ENCODE measurements around the gene SCYL1. TPM values are rescaled to one million over a fixed set of nuclear protein-coding genes. Genes with fewer than 3 reads are reported as not detected.

Gene SCYL1
- total RNA-seq, 2 experiments from 2014 or later = 56.9 to 58.5 TPM

- peak overlapping the region; percentile 44 for H3K4me3 Mint-ChIP-seq
- H3K27ac Mint-ChIP-seq = peak overlapping the region; percentile 54
- H3K9me3 Mint-ChIP-seq = no peaks in the 10 kb centered on the region
- H3K27me3 Mint-ChIP-seq = no peaks in the 10 kb centered on the region
- H3K4me1 Mint-ChIP-seq = peaks cover 63% of the 10 kb centered on the region
- peak; percentile 85 for DNase-seq
- peaks cover 18% of the 10 kb centered on the region for H3K36me3 Mint-ChIP-seq (ENCODE audit: low read depth)
- ChIA-PET CTCF (interaction anchor here (1.5 to 4.3 kb wide), 5 partner anchors 12 to 40 kb away, joined by 3 to 41 read pairs (median 14); partner anchors contain the start of genes FAM89B and ZNRD2), POLR2A (interaction anchor here (0.7 to 3.6 kb wide), 11 partner anchors 9 to 133 kb away, joined by 3 to 19 read pairs (median 5); partner anchors contain the start of genes FAM89B, MALAT1 and SCYL1)
Observed at GRCh38 chr11:65553301-65554001, 28.6 kb downstream of the SCYL1 start.

GRCh38 chr11:65554057-65554818 lies 29.4 kb downstream of the SCYL1 start:
- POLR2A ChIA-PET = interaction anchor here (1.1 to 3.6 kb wide), 6 partner anchors 7 to 134 kb away, joined by 3 to 19 read pairs (median 4); partner anchors contain the start of genes FAM89B and MAP3K11
- no peaks in the 10 kb centered on the region for H3K9me3 Mint-ChIP-seq
- H3K27me3 Mint-ChIP-seq = no peaks in the 10 kb centered on the region
- DNase-seq = no peak
- peaks cover 63% of the 10 kb centered on the region for H3K4me1 Mint-ChIP-seq
- H3K27ac Mint-ChIP-seq = peak overlapping the region; percentile 58
- peak overlapping the region; percentile 45 for H3K4me3 Mint-ChIP-seq
- H3K36me3 Mint-ChIP-seq (ENCODE audit: low read depth) = peaks cover 18% of the 10 kb centered on the region
- CTCF ChIA-PET = interaction anchor here (2.5 to 4.3 kb wide), 3 partner anchors 11 to 17 kb away, joined by 14 to 41 read pairs (median 25); partner anchors contain the start of genes FAM89B and ZNRD2

GRCh38 chr11:65554842-65555430 lies 30.1 kb downstream of the SCYL1 start:
- Mint-ChIP-seq H3K27ac (peak overlapping the region; percentile 58), H3K36me3 (ENCODE audit: low read depth) (peaks cover 15% of the 10 kb centered on the region)
- no peak for DNase-seq

GRCh38 chr11:65555693-65556231 lies 30.9 kb downstream of the SCYL1 start:
- Mint-ChIP-seq H3K4me3 (peak overlapping the region; percentile 74), H3K36me3 (ENCODE audit: low read depth) (peaks cover 12% of the 10 kb centered on the region), H3K4me1 (peaks cover 74% of the 10 kb centered on the region), H3K9me3 (no peaks in the 10 kb centered on the region), H3K27ac (peak overlapping the region; percentile 73), H3K27me3 (no peaks in the 10 kb centered on the region)
- no peak for DNase-seq
- CTCF ChIA-PET = interaction anchor here (1.0 kb wide), 1 partner anchor 32 kb away, joined by 4 read pairs; no protein-coding TSS in a partner anchor
- POLR2A ChIA-PET = interaction anchor here (0.7 to 1.9 kb wide), 7 partner anchors 9 to 59 kb away, joined by 3 to 12 read pairs (median 4); partner anchors contain the start of genes MAP3K11 and ZNRD2

More at GRCh38 chr11:65554842-65555430, 30.1 kb downstream of the SCYL1 start:
- no peaks in the 10 kb centered on the region for H3K9me3 Mint-ChIP-seq
- H3K4me3 Mint-ChIP-seq = no peak overlapping the region
- H3K4me1 Mint-ChIP-seq = peaks cover 66% of the 10 kb centered on the region
- no peaks in the 10 kb centered on the region for H3K27me3 Mint-ChIP-seq
- ChIA-PET CTCF (interaction anchor here (1.0 kb wide), 1 partner anchor 33 kb away, joined by 4 read pairs; no protein-coding TSS in a partner anchor), POLR2A (interaction anchor here (0.7 to 1.4 kb wide), 4 partner anchors 8 to 59 kb away, joined by 3 to 4 read pairs (median 3); partner anchors contain the start of genes MAP3K11 and ZNRD2)

- CTCF ChIA-PET = interaction anchor here (1.0 to 1.4 kb wide), 2 partner anchors 9 to 16 kb away, joined by 3 read pairs; no protein-coding TSS in a partner anchor
Observed at GRCh38 chr11:65556470-65557279, 31.8 kb downstream of the SCYL1 start.

GRCh38 chr11:65557280-65558001 lies 32.6 kb downstream of the SCYL1 start:
- Mint-ChIP-seq H3K27ac (peak overlapping the region; percentile 74), H3K36me3 (ENCODE audit: low read depth) (no peaks in the 10 kb centered on the region), H3K27me3 (no peaks in the 10 kb centered on the region), H3K4me3 (peak overlapping the region; percentile 74), H3K4me1 (peaks cover 62% of the 10 kb centered on the region), H3K9me3 (no peaks in the 10 kb centered on the region)
- POLR2A ChIA-PET = interaction anchor here (0.7 to 1.9 kb wide), 9 partner anchors 8 to 138 kb away, joined by 3 to 12 read pairs (median 6); partner anchors contain the start of genes FAM89B and ZNRD2
- CTCF ChIA-PET = interaction anchor here (1.0 to 1.4 kb wide), 2 partner anchors 8 to 16 kb away, joined by 3 read pairs; no protein-coding TSS in a partner anchor
- DNase-seq = no peak

More at GRCh38 chr11:65556470-65557279, 31.8 kb downstream of the SCYL1 start:
- peak overlapping the region; percentile 74 for H3K27ac Mint-ChIP-seq
- H3K9me3 Mint-ChIP-seq = no peaks in the 10 kb centered on the region
- peaks cover 67% of the 10 kb centered on the region for H3K4me1 Mint-ChIP-seq
- DNase-seq = no peak
- POLR2A ChIA-PET = interaction anchor here (0.7 to 1.9 kb wide), 9 partner anchors 9 to 137 kb away, joined by 3 to 12 read pairs (median 6); partner anchors contain the start of genes FAM89B and ZNRD2
- H3K36me3 Mint-ChIP-seq (ENCODE audit: low read depth) = peaks cover 6% of the 10 kb centered on the region
- H3K4me3 Mint-ChIP-seq = peak overlapping the region; percentile 74
- H3K27me3 Mint-ChIP-seq = no peaks in the 10 kb centered on the region

- no peak for DNase-seq
- Mint-ChIP-seq H3K9me3 (no peaks in the 10 kb centered on the region), H3K4me3 (peak within 1 kb of the TSS; percentile 74), H3K4me1 (peaks cover 56% of the 10 kb centered on the region), H3K36me3 (ENCODE audit: low read depth) (no peaks in the 10 kb centered on the region), H3K27me3 (no peaks in the 10 kb centered on the region), H3K27ac (peak within 1 kb of the TSS; percentile 74)
- CTCF ChIA-PET = interaction anchor here (0.7 to 1.2 kb wide), 3 partner anchors 14 to 46 kb away, joined by 3 read pairs; partner anchors contain the start of gene FAM89B
- POLR2A ChIA-PET = interaction anchor here (0.9 to 4.1 kb wide), 8 partner anchors 12 to 60 kb away, joined by 3 to 31 read pairs (median 3); partner anchors contain the start of genes EHBP1L1, FAM89B, PCNX3 and ZNRD2
Observed at GRCh38 chr11:65558002-65558929, 33.4 kb downstream of the SCYL1 start, which contains the start of gene LTBP3. TSS of gene LTBP3 (minus strand) at chr11:65558359. CDS start at chr11:65557959, 400 bp downstream.

GRCh38 chr11:65558930-65559509 lies 34.1 kb downstream of the SCYL1 start:
- CTCF ChIA-PET = interaction anchor here (0.7 to 1.2 kb wide), 4 partner anchors 8 to 47 kb away, joined by 3 read pairs; partner anchors contain the start of gene FAM89B
- Mint-ChIP-seq H3K27me3 (no peaks in the 10 kb centered on the region), H3K27ac (peak overlapping the region; percentile 58), H3K4me1 (peaks cover 55% of the 10 kb centered on the region), H3K36me3 (ENCODE audit: low read depth) (no peaks in the 10 kb centered on the region), H3K9me3 (no peaks in the 10 kb centered on the region), H3K4me3 (peak overlapping the region; percentile 61)
- POLR2A ChIA-PET = interaction anchor here (0.8 to 4.1 kb wide), 8 partner anchors 13 to 61 kb away, joined by 3 to 31 read pairs (median 4); partner anchors contain the start of genes EHBP1L1, FAM89B, PCNX3 and ZNRD2
- no peak for DNase-seq

GRCh38 chr11:65559535-65559934 lies 34.7 kb downstream of the SCYL1 start:
- Mint-ChIP-seq H3K9me3 (no peaks in the 10 kb centered on the region), H3K4me1 (peaks cover 53% of the 10 kb centered on the region), H3K27me3 (no peaks in the 10 kb centered on the region), H3K4me3 (peak overlapping the region; percentile 38), H3K36me3 (ENCODE audit: low read depth) (no peaks in the 10 kb centered on the region), H3K27ac (peak overlapping the region; percentile 14)
- ChIA-PET POLR2A (interaction anchor here (0.8 to 4.1 kb wide), 7 partner anchors 12 to 61 kb away, joined by 3 to 31 read pairs (median 4); partner anchors contain the start of genes EHBP1L1, FAM89B, SCYL1 and ZNRD2), CTCF (interaction anchor here (0.7 to 1.5 kb wide), 5 partner anchors 8 to 47 kb away, joined by 3 read pairs; partner anchors contain the start of gene ZNRD2)
- no peak for DNase-seq

All from activated CD4-positive, alpha-beta memory T cell treated with anti-CD3 and anti-CD28 coated beads, Interleukin-2, amount 10 ng/mL, durations not matched to agents 7 days and 5 days (primary cell).